GM12878 (cell line): ENCODE results near the gene ARID3A. TPM values are rescaled to one million over a fixed set of nuclear protein-coding genes. Genes with fewer than 3 reads are reported as not detected.
A peak's percentile ranks its signal among the peaks of the same experiment; 100 is the strongest.

Source experiments
- ATAC-seq: fragments of 200-7000 bp; cut with Tn5 transposase; 3 replicates; pipeline ENCODE4 v1.9.1; 2020; ENCODE audit warnings: mild to moderate bottlenecking, moderate library complexity
- BruUV-seq: library from RNA; stranded (reverse); fragments of 400-500 nt; replicated peaks from 2 replicates; lab custom pipeline; 2021; lab: Mats Ljungman, UMichigan
- CTCF ChIA-PET: fragments of 300-600 bp; sonication (Branson Sonifier 250); formaldehyde crosslinking; extraction: SDS; loops from one replicate; lab custom pipeline; 2021; ENCODE audit warnings: inconsistent platforms; lab: Yijun Ruan, JAX
- POLR2A ChIA-PET: fragments of 350-600 bp; formaldehyde crosslinking; extraction: SDS; loops from one replicate; lab custom pipeline; 2021; ENCODE audit warnings: inconsistent platforms; lab: Charles Lee
- RAD21 ChIA-PET: fragments of 300-600 bp; sonication (Branson Sonifier 250); formaldehyde crosslinking; loops from one replicate; lab custom pipeline; 2023; ENCODE audit warnings: antibody characterized with exemption; ENCODE audit not compliant: unreplicated experiment; lab: Charles Lee
- SMC1A ChIA-PET: fragments of 300-600 bp; sonication (Branson Sonifier 250); formaldehyde crosslinking; loops from one replicate; lab custom pipeline; 2023; ENCODE audit not compliant: unreplicated experiment, uncharacterized antibody; lab: Charles Lee
- DNase-seq: peaks from one replicate; pipeline ENCODE4 v3.0.0-alpha.2; 2011; ENCODE audit warnings: low read depth, low spot score
- FAIRE-seq: peaks from 3 replicates; lab custom pipeline; 2011; peaks lifted over from hg19 to GRCh38; lab: Jason Lieb, UNC
- H2AFZ ChIP-seq: 2 replicates; pipeline ENCODE4 v1.6.0; 2011; ENCODE audit warnings: low read depth, low read length, control low read depth; ENCODE audit not compliant: control insufficient read depth
- H3K27ac ChIP-seq: 2 replicates; pipeline ENCODE4 v1.5.1; 2011; ENCODE audit warnings: control low read depth; ENCODE audit not compliant: control insufficient read depth, insufficient read depth
- H3K27me3 ChIP-seq, 2 experiments: replicated peaks in 1 of 2; 2 replicates each; pipeline versions ENCODE4 v1.6.0 to v1.6.1; 2011; ENCODE audit warnings: low read length in 1 of 2; ENCODE audit not compliant: control insufficient read depth in 2 of 2, insufficient read depth in 2 of 2
- H3K36me3 ChIP-seq, 2 experiments: 2 replicates each; pipeline ENCODE4 v1.5.1; 2011; ENCODE audit warnings: low read length in 1 of 2; ENCODE audit not compliant: control insufficient read depth in 2 of 2, insufficient read depth in 2 of 2
- H3K4me1 ChIP-seq: 2 replicates; pipeline ENCODE4 v1.6.1; 2011; ENCODE audit warnings: mild to moderate bottlenecking, low read length, moderate library complexity, mixed read lengths; ENCODE audit not compliant: control insufficient read depth, insufficient read depth
- H3K4me2 ChIP-seq: 2 replicates; pipeline ENCODE4 v1.6.0; 2011; ENCODE audit warnings: control low read depth; ENCODE audit not compliant: control insufficient read depth, insufficient read depth
- H3K4me3 ChIP-seq: fragments of 200-600 bp; sonication (generic); 2 replicates; pipeline ENCODE4 v1.5.1; 2016
- H3K79me2 ChIP-seq: 2 replicates; pipeline ENCODE4 v1.6.0; 2011; ENCODE audit warnings: low read length; ENCODE audit not compliant: control insufficient read depth, insufficient read depth
- H3K9ac ChIP-seq: 2 replicates; pipeline ENCODE4 v1.8.0; 2011; ENCODE audit warnings: low read length, control low read depth, mixed read lengths; ENCODE audit not compliant: control insufficient read depth, insufficient read depth
- H3K9me3 ChIP-seq: replicated peaks from 3 replicates; pipeline ENCODE4 v1.5.1; 2011; ENCODE audit warnings: mild to moderate bottlenecking, low read length; ENCODE audit not compliant: control insufficient read depth, insufficient read depth
- H4K20me1 ChIP-seq: 2 replicates; pipeline ENCODE4 v1.6.0; 2011; ENCODE audit not compliant: control insufficient read depth, insufficient read depth
- POLR2A ChIP-seq: IDR thresholded peaks from 2 replicates; pipeline ENCODE4 v1.6.1; 2011; ENCODE audit warnings: low read depth, mild to moderate bottlenecking, low read length
- ZBTB4 ChIP-seq: fragments of 450-650 bp; formaldehyde crosslinking; IDR thresholded peaks from 2 replicates; pipeline ENCODE4 v1.4.0; 2022; ENCODE audit warnings: mild to moderate bottlenecking, moderate library complexity
- WGBS: methylation state at CpG from one replicate; pipeline ENCODE4 v1.1.6; 2016; ENCODE audit warnings: low lambda C conversion rate; ENCODE audit not compliant: insufficient replicate concordance, insufficient coverage; ENCODE audit errors: missing lambda C conversion rate; 5-methylcytosine and 5-hydroxymethylcytosine counted together
- in situ Hi-C: fragments of 300-500 bp; cut with MboI; formaldehyde crosslinking; loops from 9 replicates; pipeline ENCODE4 v1.14.3; 2018; ENCODE audit warnings: mixed read lengths
- intact Hi-C: fragments of 100-400 bp; cut with micrococcal nuclease; formaldehyde crosslinking; loops from one replicate; pipeline ENCODE4 v1.14.2; 2022; ENCODE audit not compliant: unreplicated experiment
- polyA plus RNA-seq, 11 experiments: library from polyadenylated mRNA; depleted of rRNA in 4 of 11; unstranded in 6 of 11; stranded (reverse) in 5 of 11; fragments of >200 nt; fragmentation: Nextera tagmentation in 4 of 11; fragmentation: Illumina TruSeq in 1 of 11; extraction: Ambion mirVana in 4 of 11; extraction: Trizol in 1 of 11; gene quantifications; 1 replicate in 1 of 11; 2 replicates in 10 of 11; pipeline versions ENCODE4 v1.2.1 to v1.2.3, GENCODE V29; 2011 to 2016; ENCODE audit warnings: inconsistent platforms in 2 of 11, missing spikeins in 2 of 11, low read depth in 1 of 11
- total RNA-seq, 4 experiments: library from RNA; depleted of rRNA in 3 of 4; stranded (reverse); fragments of >200 nt in 3 of 4; fragmentation: Illumina TruSeq in 1 of 4; extraction: Trizol in 1 of 4; gene quantifications; 2 replicates each; pipeline versions ENCODE4 v1.2.1 to v1.2.3, GENCODE V29; 2013 to 2021

The ARID3A gene
- total and polyA plus RNA-seq, 10 of the 15 experiments (the other 5 are each of a cell fraction or from before 2014, with no cell fraction given): 0.76 to 70.0 (median 16.7) TPM

DNA sequence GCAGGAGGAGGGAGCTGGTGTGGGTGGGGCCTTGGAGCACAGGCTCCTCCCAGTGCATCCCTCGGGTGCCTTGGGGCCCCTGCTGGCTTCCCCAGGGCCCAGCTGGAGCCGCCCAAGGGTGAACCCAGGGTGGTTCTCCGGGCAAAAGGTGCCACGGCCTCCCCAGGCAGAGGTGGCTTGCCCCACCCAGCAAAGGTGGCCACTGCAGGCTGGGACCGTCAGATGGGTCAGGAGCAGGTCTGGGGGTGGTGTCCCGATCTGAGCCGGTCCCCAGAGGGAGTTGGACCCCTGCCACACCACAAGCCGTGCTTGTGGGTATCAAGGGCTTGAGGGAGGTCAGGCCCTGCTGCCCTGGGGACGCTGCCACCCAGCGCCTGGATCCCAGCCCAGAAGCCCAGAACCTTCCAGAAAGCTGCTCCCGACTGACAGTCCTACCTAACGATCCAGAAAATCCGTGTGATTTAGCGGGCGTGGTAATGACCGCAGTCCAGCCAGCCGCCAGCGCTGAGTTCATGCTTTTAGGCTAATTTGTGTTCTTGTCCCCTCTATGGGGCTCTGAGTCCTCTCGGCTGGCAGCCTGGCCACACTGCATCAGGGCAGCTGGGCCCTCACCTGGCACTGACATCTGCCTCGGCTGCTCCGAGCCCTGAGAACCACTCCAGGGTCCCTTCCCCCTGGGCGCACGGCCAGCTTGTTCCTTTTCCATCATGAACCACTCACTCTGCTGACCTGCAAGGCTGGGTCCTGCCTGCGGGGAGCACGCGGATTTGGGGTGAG, 69.4 kb downstream of the ARID3A start:
- Histone ChIP-seq H3K27me3 (no peaks in the 10 kb centered on the region), H3K4me2 (no peak overlapping the region), H3K9me3 (no peaks in the 10 kb centered on the region), H3K9ac (no peak overlapping the region), H2AFZ (no peak overlapping the region), H3K27ac (no peak overlapping the region), H3K4me1 (no peaks in the 10 kb centered on the region; the same call in 1 of the 2 replicates), H3K36me3 (peaks cover 4 to 6% of the 10 kb centered on the region in 2 experiments; a peak in 3 of 4 replicates), H3K79me2 (no peaks in the 10 kb centered on the region), H3K4me3 (no peak overlapping the region), H4K20me1 (no peaks in the 10 kb centered on the region)
- no peak for FAIRE-seq
- TF ChIP-seq ZBTB4 (CRISPR knock-in tag) (no peak), POLR2A (peak; percentile 3; the same call in 1 of the 2 replicates)
- SMC1A ChIA-PET: no interaction called here
- DNase-seq: no peak
- BruUV-seq: no TSS peak
- POLR2A ChIA-PET: no interaction called here
- ATAC-seq: no peak
- WGBS: 69% methylated on average over 24 of the region's 26 CpGs
- intact Hi-C loops (loop anchor here (5.0 kb wide), 1 partner anchor 133 kb away; no protein-coding TSS in a partner anchor), in situ Hi-C loops (no loop called here)
- CTCF ChIA-PET: no interaction called here
- RAD21 ChIA-PET: interaction anchor here (3.3 kb wide), 1 partner anchor 11 kb away, joined by 11 read pairs; the partner anchor contains the start of gene WDR18
